Esophagus (tissue), 2 donors: Measurements from ENCODE around the gene USP30. TPM values are rescaled to one million over a fixed set of nuclear protein-coding genes. Genes with fewer than 3 reads are reported as not detected.

Experiments
- H3K27ac ChIP-seq, 2 donors: one replicate each; pipeline ENCODE4 v1.5.1; 2013; ENCODE audit warnings: low read depth in 2 of 2, mild to moderate bottlenecking in 2 of 2, inconsistent platforms in 1 of 2, low read length in 1 of 2, moderate library complexity in 1 of 2
- H3K27me3 ChIP-seq, 2 donors: one replicate each; pipeline ENCODE4 v1.6.1; 2013; ENCODE audit warnings: low read length in 2 of 2, control low read depth in 1 of 2, mild to moderate bottlenecking in 1 of 2; ENCODE audit not compliant: insufficient read depth in 2 of 2, control insufficient read depth in 1 of 2
- H3K36me3 ChIP-seq, 2 donors: one replicate each; pipeline ENCODE4 v1.6.1; 2013; ENCODE audit warnings: low read length in 1 of 2; ENCODE audit not compliant: control insufficient read depth in 2 of 2, insufficient read depth in 2 of 2
- H3K4me1 ChIP-seq, 2 donors: one replicate each; pipeline ENCODE4 v1.6.1; 2013; ENCODE audit warnings: low read length in 1 of 2; ENCODE audit not compliant: control insufficient read depth in 2 of 2, insufficient read depth in 2 of 2
- H3K4me3 ChIP-seq, 2 donors: one replicate each; pipeline ENCODE4 v1.5.1; 2013; ENCODE audit warnings: low read length in 2 of 2, mild to moderate bottlenecking in 2 of 2, low read depth in 1 of 2, moderate library complexity in 1 of 2
- H3K9me3 ChIP-seq, 2 donors: one replicate each; pipeline ENCODE4 v1.6.1; 2013; ENCODE audit warnings: mild to moderate bottlenecking in 2 of 2, low read depth in 1 of 2, low read length in 1 of 2, moderate library complexity in 1 of 2; ENCODE audit not compliant: control insufficient read depth in 2 of 2, insufficient read depth in 1 of 2
- WGBS, 2 donors: extraction: QIAGEN DNeasy Blood & Tissue Kit; methylation state at CpG; one replicate each; pipeline ENCODE4 v1.1.7; 2013; 5-methylcytosine and 5-hydroxymethylcytosine counted together
- polyA plus RNA-seq, 2 donors: library from polyadenylated mRNA; stranded (reverse); fragments of 200-250 nt; gene quantifications; one replicate each; pipeline ENCODE4 v1.2.3, GENCODE V29; 2013
- donor health status: healthy with polysubstance abuse.
- donor health status: Bipolar disorder and iron deficiency.

Gene USP30
- polyA plus RNA-seq, 2 donors: 3.8 to 4.3 TPM

DNA sequence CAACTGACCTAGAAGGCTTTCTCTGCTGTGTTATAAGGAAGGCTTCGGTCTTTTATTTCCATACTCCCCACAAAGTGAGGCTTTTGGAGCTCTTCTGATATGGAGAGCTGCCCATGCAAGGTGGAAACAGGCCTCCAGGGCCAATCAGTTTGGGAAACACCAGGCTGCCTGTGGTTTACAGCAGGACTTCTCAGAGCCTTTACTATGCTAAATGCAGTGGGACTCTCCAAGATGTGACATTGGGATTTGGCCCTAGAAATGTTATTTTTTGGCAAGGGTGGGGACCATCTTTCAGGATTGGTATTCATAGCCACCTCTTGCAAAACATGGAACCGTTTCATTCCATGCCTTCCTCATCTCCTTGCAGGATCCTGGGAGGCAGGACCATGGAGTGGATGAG is 67.7 kb downstream of the USP30 start:
- Histone ChIP-seq H3K27me3 (no peaks in the 10 kb centered on the region), H3K4me3 (no peak overlapping the region), H3K4me1 (peaks cover 0 to 5% of the 10 kb centered on the region in 2 donors), H3K9me3 (no peaks in the 10 kb centered on the region), H3K36me3 (no peaks in the 10 kb centered on the region), H3K27ac (no peak overlapping the region)
- 75 to 82% methylated on average over 2 of the region's 2 CpGs for WGBS, 2 donors

DNA sequence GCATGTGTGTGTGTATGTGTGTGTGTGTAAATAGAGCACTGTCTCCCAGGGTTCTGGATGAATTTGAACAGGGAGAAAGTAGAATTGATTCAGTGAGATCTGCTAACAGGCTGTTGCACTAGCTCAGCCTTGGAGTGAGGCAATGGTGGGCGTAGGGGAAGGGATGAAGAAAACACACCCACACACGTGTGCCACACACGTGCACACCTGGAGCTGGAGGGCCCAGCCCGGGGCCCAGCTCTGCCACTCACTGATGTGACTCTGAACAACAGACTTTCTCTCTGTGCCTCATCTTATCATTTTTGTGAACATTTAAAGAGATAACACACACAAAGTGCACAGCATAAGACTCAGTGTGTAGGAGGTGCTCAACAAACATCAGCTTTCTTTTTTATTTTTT is 68.2 kb downstream of the USP30 start:
- Histone ChIP-seq H3K27ac (no peak overlapping the region), H3K27me3 (no peaks in the 10 kb centered on the region), H3K4me3 (no peak overlapping the region), H3K9me3 (no peaks in the 10 kb centered on the region), H3K4me1 (peaks cover 0 to 3% of the 10 kb centered on the region in 2 donors), H3K36me3 (no peaks in the 10 kb centered on the region)
- WGBS, 2 donors: 67 to 69% methylated on average over 4 of the region's 4 CpGs

DNA sequence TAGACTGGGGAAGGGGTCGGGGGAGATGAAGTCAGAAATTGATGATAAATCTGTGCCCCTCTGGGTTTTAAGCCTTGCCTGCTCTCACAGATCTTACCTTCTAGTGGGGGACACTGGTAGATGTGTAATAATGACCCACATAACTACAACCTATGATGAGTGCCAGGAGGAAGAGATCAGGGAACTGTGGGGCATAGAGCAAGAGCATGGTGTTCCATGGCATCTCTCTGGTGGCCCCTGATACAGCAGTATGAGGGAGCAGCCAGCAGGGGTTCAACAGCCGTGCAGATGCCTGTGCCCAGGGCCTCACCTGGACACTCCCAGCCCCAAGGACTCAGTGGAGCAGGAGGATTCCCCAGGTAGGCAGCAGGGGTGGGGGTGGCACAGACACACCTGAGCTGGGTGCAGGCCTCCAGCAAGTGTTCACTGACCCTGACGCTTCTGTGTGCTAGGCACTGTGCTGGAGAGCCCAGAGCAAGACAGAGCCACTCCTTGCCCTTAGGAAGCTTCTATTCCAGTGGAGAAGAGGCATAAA is 69.0 kb downstream of the USP30 start:
- no peak overlapping the region for H3K27ac ChIP-seq
- H3K36me3 ChIP-seq: no peaks in the 10 kb centered on the region
- H3K4me3 ChIP-seq: no peak overlapping the region
- H3K9me3 ChIP-seq: no peaks in the 10 kb centered on the region
- H3K27me3 ChIP-seq: no peaks in the 10 kb centered on the region
- 90% methylated on average over 3 of the region's 3 CpGs for WGBS, 2 donors
- H3K4me1 ChIP-seq: no peaks in the 10 kb centered on the region

DNA sequence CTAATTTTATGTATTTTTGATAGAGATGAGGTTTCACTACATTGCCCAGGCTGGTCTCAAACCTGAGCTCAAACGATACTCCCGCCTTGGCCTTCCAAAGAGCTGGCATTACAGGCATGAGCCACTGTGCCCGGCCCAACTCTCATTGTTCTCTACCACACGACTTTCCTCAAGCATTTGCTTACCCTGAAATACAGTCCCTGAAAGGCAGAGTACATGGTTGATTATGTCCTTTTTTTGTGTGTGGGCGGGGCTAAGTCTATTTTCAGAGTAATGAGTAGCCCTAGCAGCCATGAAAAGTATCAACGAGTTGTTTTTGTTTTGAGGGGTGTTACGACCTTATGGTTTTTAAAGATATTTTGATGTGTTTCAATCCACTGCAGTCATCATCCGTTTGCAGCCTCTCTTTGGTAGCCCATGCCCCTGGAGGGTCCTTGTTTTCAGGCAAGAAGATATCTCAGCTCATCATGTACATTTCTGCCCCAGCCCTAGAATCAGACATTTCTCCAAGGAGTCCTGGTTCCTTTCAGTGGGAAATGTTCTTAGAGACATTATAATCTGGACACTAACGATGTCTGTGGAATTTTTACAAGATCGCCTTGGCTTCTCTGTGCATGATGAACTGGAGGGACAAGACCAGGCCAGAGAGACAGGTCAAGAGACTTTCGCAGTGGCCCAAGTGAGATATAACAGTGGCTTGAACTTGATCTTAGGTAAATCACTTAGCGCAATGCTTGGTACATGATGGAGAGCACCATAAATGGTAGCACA is 72.7 kb downstream of the USP30 start:
- Histone ChIP-seq H3K27me3 (no peaks in the 10 kb centered on the region), H3K4me3 (no peak overlapping the region), H3K9me3 (no peaks in the 10 kb centered on the region), H3K4me1 (peaks cover 0 to 3% of the 10 kb centered on the region in 2 donors), H3K27ac (no peak overlapping the region), H3K36me3 (no peaks in the 10 kb centered on the region)
- WGBS, 2 donors: 85 to 88% methylated on average over 12 of the region's 12 CpGs

DNA sequence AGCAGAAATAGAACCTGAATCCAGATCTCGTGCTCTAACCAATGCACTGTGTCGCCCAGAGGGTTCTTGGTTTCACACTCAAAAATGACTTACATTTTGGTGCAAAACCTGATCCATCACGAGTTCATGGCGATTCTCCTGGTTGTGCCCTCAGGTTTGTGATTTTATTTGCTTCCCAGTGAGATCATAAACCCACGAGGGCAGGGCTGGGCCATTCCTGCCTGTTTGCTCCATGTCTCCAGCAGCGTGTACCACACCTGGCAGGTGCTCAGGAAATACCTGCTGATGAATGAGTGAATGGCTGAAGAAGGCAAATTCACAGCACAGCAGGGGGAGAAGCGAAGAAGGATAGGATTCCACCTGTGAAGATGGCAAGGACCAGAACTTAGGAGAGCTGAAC is 73.4 kb downstream of the USP30 start:
- Histone ChIP-seq H3K27me3 (no peaks in the 10 kb centered on the region), H3K36me3 (no peaks in the 10 kb centered on the region), H3K27ac (no peak overlapping the region), H3K4me3 (no peak overlapping the region), H3K9me3 (no peaks in the 10 kb centered on the region), H3K4me1 (peaks cover 0 to 3% of the 10 kb centered on the region in 2 donors)
- 74 to 75% methylated on average over 7 of the region's 7 CpGs for WGBS, 2 donors

DNA sequence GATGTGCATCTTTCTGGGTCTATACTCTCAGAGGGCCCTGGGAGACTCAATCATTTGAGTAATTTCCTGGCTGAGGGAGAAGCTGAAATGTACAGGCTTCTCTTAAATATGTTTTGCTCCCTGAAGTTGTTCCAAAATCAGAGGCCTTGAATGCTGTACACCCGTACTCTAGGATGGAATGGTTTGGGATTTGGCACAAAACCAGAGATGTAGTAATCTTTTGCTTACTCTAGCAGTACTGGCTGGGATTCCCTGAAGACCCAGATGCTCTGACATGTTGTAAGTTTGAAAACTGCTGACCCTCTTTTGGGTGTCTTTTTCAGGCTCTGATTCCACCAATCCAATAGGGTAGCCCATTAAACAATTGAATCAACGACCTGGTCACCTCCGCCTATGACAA is 74.4 kb downstream of the USP30 start:
- no peak overlapping the region for H3K4me3 ChIP-seq
- H3K36me3 ChIP-seq: no peaks in the 10 kb centered on the region
- H3K27ac ChIP-seq: peak overlapping the region in 1 of 2 donors; percentile 44
- no peaks in the 10 kb centered on the region for H3K9me3 ChIP-seq
- WGBS, 2 donors: 70 to 71% methylated on average over 3 of the region's 3 CpGs
- H3K27me3 ChIP-seq: no peaks in the 10 kb centered on the region
- peaks cover 3 to 8% of the 10 kb centered on the region in 2 donors for H3K4me1 ChIP-seq

DNA sequence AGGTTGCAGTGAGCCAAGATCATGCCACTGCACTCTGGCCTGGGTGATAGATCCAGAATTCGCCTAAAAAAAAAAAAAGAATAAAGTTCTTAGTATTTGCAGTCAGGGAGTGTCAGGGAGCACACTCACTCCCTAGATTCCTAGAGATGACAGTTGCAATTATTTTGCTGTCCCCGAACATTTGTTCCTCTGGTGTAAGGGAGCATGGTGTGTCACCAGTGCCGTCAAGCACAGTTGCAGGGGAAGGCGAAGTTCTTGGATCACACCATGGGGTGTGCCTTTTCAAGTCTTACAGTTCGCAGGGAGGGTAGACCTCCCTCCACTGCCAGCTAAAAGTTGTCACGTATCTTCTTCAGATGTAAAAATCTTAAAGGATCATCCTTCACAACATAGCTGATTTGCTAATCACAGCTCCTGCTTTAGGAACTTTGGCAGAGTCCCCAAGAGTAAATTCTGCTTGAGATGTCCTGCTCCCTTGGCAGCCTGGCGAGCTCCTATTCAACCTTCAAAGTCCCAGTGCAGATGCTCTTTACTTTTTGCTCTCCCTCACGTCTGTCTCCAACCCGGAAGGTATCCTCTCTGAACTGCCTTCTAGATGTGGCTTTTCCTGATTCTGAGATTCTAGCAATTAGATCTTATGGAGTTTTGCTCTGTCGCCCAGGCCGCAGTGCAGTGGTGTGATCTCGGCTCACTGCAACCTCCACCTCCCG is 75.3 kb downstream of the USP30 start:
- Histone ChIP-seq H3K4me3 (no peak overlapping the region), H3K9me3 (no peaks in the 10 kb centered on the region), H3K36me3 (no peaks in the 10 kb centered on the region), H3K27me3 (no peaks in the 10 kb centered on the region), H3K27ac (no peak overlapping the region), H3K4me1 (peaks cover 3 to 8% of the 10 kb centered on the region in 2 donors)
- 85 to 92% methylated on average over 13 of the region's 13 CpGs for WGBS, 2 donors

DNA sequence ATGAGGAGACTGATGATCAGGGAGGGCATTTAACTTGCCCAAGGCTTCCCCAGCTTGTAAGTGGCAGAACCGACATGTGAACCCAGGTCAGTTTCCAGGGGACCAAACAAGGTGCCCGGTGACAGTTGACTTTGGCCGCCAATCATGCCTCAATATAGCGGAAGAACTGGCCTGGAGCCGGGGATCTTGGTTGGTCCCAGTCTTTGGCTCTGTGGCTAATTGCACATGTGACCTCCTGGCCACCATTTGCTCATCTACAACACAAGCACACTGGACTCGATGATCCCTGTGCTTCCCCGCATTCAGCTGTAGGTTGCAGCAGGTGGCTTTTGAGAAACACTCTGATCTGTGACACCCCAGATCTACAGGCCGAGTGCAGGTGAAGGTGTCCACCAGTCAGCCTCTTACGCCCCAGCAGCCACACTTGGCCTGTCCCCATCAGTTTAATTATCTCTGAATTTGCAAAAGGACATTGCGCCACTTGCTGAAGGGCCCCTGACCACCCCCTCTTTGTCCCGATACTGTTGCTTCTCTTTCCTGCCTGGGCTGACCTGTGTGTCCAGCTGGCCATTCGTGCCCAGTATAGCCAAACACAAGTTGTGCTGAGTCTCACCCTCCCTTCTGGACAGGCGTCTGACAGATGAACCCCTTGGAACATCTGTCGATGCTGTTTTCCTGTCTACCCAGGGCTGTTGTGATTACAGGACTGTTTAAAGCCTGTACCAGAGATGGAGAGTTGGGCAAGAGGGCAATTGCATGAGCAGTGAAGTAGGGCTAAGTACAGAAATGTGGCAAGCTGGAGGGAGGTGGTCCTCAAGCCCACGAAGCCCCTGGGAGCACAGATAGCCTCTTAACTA is 78.1 kb downstream of the USP30 start:
- 82% methylated on average over 15 of the region's 15 CpGs for WGBS, 2 donors

More for the DNA sequence above, 78.1 kb downstream of the USP30 start:
- no peaks in the 10 kb centered on the region for H3K27me3 ChIP-seq
- H3K4me3 ChIP-seq: no peak overlapping the region
- peaks cover 3 to 8% of the 10 kb centered on the region in 2 donors for H3K4me1 ChIP-seq
- H3K36me3 ChIP-seq: no peaks in the 10 kb centered on the region
- peak overlapping the region in 1 of 2 donors; percentile 15 for H3K27ac ChIP-seq
- H3K9me3 ChIP-seq: no peaks in the 10 kb centered on the region
